GM12864 (cell line): ENCODE results near the gene CSTPP1.

Source experiments
- DNase-seq: peaks from one replicate; pipeline ENCODE4 v3.0.0-alpha.2; 2011; ENCODE audit warnings: low read depth
- H3K4me3 ChIP-seq: 2 replicates; pipeline ENCODE4 v1.5.1; 2011; ENCODE audit warnings: mild to moderate bottlenecking, low read depth, low read length, control low read depth
- TF ChIP-seq, protein P1 (sequence below): IDR thresholded peaks from 2 replicates; pipeline ENCODE4 v1.5.1; 2011; ENCODE audit warnings: low read depth, mild to moderate bottlenecking, moderate library complexity, low read length, control low read depth, inconsistent platforms; ENCODE audit errors: missing control alignments

The CSTPP1 gene

GRCh38 chr11:47154616-47155570 lies 218.3 kb downstream of the CSTPP1 start:
- TF ChIP-seq, protein P1, sequence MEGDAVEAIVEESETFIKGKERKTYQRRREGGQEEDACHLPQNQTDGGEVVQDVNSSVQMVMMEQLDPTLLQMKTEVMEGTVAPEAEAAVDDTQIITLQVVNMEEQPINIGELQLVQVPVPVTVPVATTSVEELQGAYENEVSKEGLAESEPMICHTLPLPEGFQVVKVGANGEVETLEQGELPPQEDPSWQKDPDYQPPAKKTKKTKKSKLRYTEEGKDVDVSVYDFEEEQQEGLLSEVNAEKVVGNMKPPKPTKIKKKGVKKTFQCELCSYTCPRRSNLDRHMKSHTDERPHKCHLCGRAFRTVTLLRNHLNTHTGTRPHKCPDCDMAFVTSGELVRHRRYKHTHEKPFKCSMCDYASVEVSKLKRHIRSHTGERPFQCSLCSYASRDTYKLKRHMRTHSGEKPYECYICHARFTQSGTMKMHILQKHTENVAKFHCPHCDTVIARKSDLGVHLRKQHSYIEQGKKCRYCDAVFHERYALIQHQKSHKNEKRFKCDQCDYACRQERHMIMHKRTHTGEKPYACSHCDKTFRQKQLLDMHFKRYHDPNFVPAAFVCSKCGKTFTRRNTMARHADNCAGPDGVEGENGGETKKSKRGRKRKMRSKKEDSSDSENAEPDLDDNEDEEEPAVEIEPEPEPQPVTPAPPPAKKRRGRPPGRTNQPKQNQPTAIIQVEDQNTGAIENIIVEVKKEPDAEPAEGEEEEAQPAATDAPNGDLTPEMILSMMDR: no peak
- H3K4me3 ChIP-seq: no peak overlapping the region
- no peak for DNase-seq

GRCh38 chr11:47155879-47156278 lies 219.3 kb downstream of the CSTPP1 start:
- DNase-seq: no peak
- TF ChIP-seq, protein P1: no peak
- no peak overlapping the region for H3K4me3 ChIP-seq

DNA sequence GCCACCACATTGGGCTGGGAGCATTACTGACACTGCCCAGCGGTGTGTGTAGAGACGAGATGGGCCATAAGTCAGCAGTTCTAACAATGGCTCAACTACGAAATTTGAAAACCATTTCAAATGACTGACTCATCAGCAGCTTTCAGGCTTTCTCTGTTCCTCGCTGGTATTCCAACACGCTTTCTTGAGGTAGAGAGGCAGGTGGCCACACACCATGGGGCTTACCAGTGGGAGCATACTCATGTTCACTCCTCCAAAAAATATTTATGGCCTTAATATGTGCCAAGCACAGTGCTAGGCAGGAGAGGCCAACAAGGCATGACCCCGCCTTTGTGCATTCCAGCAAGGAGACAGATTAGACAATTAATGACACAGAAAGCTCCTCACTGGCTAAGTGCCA lies 219.8 kb downstream of the CSTPP1 start:
- H3K4me3 ChIP-seq: no peak overlapping the region
- DNase-seq: no peak
- TF ChIP-seq, protein P1: no peak

DNA sequence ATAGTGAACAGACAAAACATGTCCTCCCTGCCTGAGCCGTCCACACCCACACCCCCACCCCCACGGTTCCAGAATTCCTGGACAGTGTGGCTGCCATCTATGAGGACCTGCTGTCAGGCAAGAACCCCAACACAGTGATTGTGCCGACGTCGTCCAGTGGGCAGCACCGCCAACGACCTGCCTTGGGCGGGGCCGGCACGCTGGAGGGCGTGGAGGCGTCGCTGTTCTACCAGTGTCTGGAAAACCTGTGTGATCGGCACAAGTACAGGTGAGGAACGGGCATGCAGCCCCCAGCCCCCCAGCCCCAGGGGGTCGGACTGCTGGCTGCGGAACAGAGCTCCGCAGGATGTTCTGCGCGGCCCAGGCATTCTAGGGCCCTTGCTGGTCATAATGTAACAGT lies 220.4 kb downstream of the CSTPP1 start:
- no peak overlapping the region for H3K4me3 ChIP-seq
- TF ChIP-seq, protein P1: no peak
- no peak for DNase-seq

DNA sequence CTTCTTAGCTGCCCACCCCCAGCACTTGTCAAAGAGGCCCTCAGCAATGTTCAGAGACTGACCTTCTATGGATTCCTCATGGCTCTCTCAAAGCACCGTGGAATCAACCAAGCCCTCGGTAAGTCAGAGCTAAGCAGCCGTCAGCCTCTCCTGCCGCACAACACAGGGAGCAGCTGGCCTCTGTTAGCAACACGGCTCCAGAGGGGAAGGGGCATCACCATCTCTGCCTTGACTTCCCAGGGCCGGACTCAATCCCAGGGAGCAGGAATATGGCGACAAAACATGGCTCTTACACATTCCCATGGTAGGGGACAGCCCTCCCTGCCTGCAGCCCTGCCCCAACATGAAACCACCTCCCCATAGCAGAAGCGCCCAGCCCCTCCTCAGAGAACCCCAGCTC lies 221.2 kb downstream of the CSTPP1 start:
- TF ChIP-seq, protein P1: no peak
- H3K4me3 ChIP-seq: no peak overlapping the region
- no peak for DNase-seq

- no peak for DNase-seq
- no peak overlapping the region for H3K4me3 ChIP-seq
- TF ChIP-seq, protein P1: no peak
These were observed 221.7 kb downstream of the CSTPP1 start for GRCh38 chr11:47158242-47158641.

GRCh38 chr11:47160753-47161133 lies 224.2 kb downstream of the CSTPP1 start:
- H3K4me3 ChIP-seq: no peak overlapping the region
- DNase-seq: no peak
- TF ChIP-seq, protein P1: no peak
